Muscle layer of colon (tissue), 2 donors: ENCODE measurements around the gene CLCN3.
"Not testable (repeated sequence)": the region's sequence is repeated elsewhere in the genome, so short reads cannot be mapped to it uniquely, and the experiment has no call there.

Experiments
- H3K27ac ChIP-seq: one replicate; pipeline ENCODE4 v1.7.0; 2013; ENCODE audit warnings: low read depth, mild to moderate bottlenecking, low read length, moderate library complexity
- H3K27me3 ChIP-seq, 2 donors: one replicate each; pipeline ENCODE4 v1.7.0; 2013; ENCODE audit warnings: low read length in 2 of 2, mild to moderate bottlenecking in 2 of 2; ENCODE audit not compliant: insufficient read depth in 2 of 2, control insufficient read depth in 1 of 2
- H3K36me3 ChIP-seq: one replicate; pipeline ENCODE4 v1.7.0; 2013; ENCODE audit warnings: mild to moderate bottlenecking, low read length; ENCODE audit not compliant: insufficient read depth
- H3K4me1 ChIP-seq: one replicate; pipeline ENCODE4 v1.7.0; 2013; ENCODE audit warnings: mild to moderate bottlenecking, low read length; ENCODE audit not compliant: insufficient read depth
- H3K4me3 ChIP-seq, 2 donors: one replicate each; pipeline ENCODE4 v1.7.0; 2013; ENCODE audit warnings: low read length in 2 of 2, low read depth in 1 of 2, mild to moderate bottlenecking in 1 of 2, moderate library complexity in 1 of 2
- H3K9ac ChIP-seq: one replicate; pipeline ENCODE4 v1.7.0; 2013; ENCODE audit warnings: low read length
- H3K9me3 ChIP-seq: one replicate; pipeline ENCODE4 v1.7.0; 2013; ENCODE audit warnings: mild to moderate bottlenecking, low read length
- donor health status: abdominal sarcoma.
- donor health status: Adenocarcinoma of cecum.

The CLCN3 gene

DNA sequence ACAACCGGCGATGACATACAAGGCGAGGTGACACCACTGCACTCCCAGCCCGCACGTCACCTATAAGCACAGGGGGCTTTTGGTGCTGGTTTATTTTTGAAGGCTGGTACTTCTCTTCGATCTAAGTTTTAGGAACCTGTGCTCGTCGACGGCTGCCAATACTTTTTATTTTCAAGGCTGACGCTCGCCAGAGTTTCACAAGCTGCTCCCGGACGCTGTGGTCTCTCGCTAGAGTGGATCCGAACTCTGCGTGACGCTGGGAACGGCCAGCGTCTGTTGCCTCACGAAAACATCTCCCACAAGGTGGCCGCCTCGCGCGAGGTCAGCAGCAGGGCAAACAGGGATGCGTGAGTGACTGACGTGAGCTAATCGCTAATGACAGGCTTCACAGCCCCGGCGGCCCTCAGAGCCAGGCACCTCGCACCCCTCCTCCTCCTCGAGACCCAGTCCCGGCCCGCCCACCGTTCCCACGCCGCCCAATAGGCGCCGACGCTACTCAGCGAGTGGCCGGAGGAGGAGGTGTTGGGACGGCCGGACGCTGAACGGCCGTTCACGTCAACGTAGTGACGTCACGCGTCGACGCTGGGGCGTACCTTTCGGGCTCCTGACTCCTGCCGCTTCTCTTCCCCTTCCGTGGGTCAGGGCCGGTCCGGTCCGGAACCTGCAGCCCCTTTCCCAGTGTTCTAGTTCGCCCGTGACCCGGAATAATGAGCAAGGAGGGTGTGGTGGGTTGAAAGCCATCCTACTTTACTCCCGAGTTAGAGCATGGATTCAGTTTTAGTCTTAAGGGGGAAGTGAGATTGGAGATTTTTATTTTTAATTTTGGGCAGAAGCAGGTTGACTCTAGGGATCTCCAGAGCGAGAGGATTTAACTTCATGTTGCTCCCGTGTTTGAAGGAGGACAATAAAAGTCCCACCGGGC, at the start of gene CLCN3:
Gene CLCN3 (plus strand): TSS at position 621 of the 922 bp plus-strand sequence. CDS start 15,351 bp downstream, outside the sequence.
- peak within 1 kb of the TSS; percentile 86 to 98 for H3K4me3 ChIP-seq
- H3K4me1 ChIP-seq: peaks cover 6% of the 10 kb centered on the region
- H3K36me3 ChIP-seq: no peaks in the 10 kb centered on the region
- H3K27ac ChIP-seq: peak within 1 kb of the TSS; percentile 93
- H3K9me3 ChIP-seq: no peaks in the 10 kb centered on the region
- no peaks in the 10 kb centered on the region for H3K27me3 ChIP-seq
- peak within 1 kb of the TSS; percentile 87 for H3K9ac ChIP-seq

DNA sequence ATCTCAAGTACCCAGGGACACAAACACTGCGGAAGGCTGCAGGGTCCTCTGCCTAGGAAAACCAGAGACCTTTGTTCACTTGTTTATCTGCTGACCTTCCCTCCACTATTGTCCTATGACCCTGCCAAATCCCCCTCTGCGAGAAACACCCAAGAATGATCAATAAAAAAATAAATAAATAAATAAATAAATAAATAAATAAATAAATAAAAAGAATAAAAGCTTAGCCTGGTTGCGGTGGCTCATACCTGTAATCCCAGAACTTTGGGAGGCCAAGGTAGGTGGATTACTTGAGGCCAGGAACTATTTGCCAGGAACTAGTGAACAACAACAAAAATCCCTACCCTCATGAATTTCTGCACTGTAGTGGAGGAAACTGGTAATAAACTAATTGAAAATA, 49.4 kb upstream of the CLCN3 start:
- H3K36me3 ChIP-seq, H3K9ac ChIP-seq, H3K4me1 ChIP-seq, H3K4me3 ChIP-seq, H3K9me3 ChIP-seq, H3K27me3 ChIP-seq, H3K27ac ChIP-seq: not testable (repeated sequence)

DNA sequence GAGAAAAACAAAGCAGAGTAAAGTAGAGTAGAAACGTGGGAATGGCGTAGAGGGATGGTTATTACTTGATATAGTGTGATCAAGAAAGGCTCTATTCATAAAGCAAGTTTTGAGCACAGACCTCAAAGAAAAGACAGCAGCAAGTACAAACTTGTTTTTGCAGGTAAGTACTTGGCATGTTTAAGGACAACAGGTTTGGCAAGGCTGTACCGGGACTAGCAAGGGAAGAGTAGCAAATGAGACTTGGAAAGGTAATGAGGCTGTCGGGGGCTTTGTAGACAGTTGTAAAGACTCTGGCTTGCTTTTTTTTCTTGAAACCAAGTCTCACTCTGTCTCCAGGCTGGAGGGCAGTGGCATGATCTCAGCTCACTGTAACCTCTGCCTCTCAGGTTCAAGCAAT, 48.9 kb upstream of the CLCN3 start:
- Histone ChIP-seq H3K36me3 (peaks cover 5% of the 10 kb centered on the region), H3K4me3 (no peak overlapping the region), H3K27ac (no peak overlapping the region), H3K27me3 (no peaks in the 10 kb centered on the region), H3K9ac (no peak overlapping the region), H3K4me1 (no peaks in the 10 kb centered on the region), H3K9me3 (no peaks in the 10 kb centered on the region)

GRCh38 chr4:169573889-169574288, 46.5 kb upstream of the CLCN3 start:
- no peaks in the 10 kb centered on the region for H3K27me3 ChIP-seq
- H3K9me3 ChIP-seq: no peaks in the 10 kb centered on the region
- H3K36me3 ChIP-seq: peaks cover 5% of the 10 kb centered on the region
- no peak overlapping the region for H3K4me3 ChIP-seq
- no peaks in the 10 kb centered on the region for H3K4me1 ChIP-seq
- H3K9ac ChIP-seq: no peak overlapping the region
- H3K27ac ChIP-seq: no peak overlapping the region

DNA sequence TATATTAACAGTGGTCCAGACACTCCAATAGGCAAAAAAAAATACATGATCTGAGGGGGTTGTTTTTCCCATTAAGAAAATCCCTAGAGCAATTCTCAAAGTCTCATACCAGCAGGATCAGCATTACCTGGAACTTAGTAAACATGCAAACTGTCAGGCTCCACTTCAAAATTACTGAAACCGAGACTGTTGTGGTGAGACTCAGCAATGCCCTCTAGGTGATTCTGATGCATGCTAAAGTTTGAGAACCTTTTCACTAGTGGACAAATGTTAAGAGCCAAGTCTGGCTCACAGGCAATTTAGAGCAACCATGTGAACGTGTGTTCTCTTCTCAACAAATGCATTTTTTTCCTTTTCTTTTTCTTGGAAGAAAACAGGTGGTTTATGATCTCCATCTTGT, 38.2 kb upstream of the CLCN3 start:
- Histone ChIP-seq H3K4me1 (no peaks in the 10 kb centered on the region), H3K36me3 (peaks cover 6% of the 10 kb centered on the region), H3K4me3 (no peak overlapping the region), H3K27ac (no peak overlapping the region), H3K27me3 (no peaks in the 10 kb centered on the region), H3K9ac (no peak overlapping the region), H3K9me3 (no peaks in the 10 kb centered on the region)

- Histone ChIP-seq H3K9ac (no peak overlapping the region), H3K9me3 (no peaks in the 10 kb centered on the region), H3K4me3 (no peak overlapping the region), H3K36me3 (peaks cover 6% of the 10 kb centered on the region), H3K27ac (no peak overlapping the region), H3K4me1 (no peaks in the 10 kb centered on the region), H3K27me3 (no peaks in the 10 kb centered on the region)
Measured at GRCh38 chr4:169582706-169583105, 37.7 kb upstream of the CLCN3 start.

DNA sequence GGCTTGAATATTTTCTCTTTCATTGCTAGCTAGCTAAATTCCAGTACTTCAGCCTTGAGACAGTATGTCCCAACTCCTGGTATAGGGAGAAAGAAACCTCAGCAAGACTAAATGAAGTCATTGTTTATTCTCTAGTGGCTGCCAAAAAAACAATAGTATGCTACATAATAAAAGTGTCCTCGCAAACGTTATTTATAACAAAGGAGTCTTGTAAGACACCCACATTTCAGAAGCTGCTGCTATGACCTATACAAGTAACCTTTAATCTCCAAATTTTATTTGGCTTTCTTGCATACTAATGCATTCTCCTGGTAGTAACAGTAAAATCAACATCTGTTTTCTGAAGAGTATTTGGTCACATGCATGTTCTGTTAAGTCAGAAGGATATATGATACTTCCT, 36.8 kb upstream of the CLCN3 start:
- H3K27me3 ChIP-seq: no peaks in the 10 kb centered on the region
- H3K4me3 ChIP-seq: no peak overlapping the region
- no peaks in the 10 kb centered on the region for H3K9me3 ChIP-seq
- no peak overlapping the region for H3K27ac ChIP-seq
- no peaks in the 10 kb centered on the region for H3K4me1 ChIP-seq
- H3K36me3 ChIP-seq: peaks cover 6% of the 10 kb centered on the region
- H3K9ac ChIP-seq: no peak overlapping the region

- Histone ChIP-seq H3K27ac (no peak overlapping the region), H3K4me3 (no peak overlapping the region), H3K27me3 (no peaks in the 10 kb centered on the region), H3K9ac (no peak overlapping the region), H3K9me3 (no peaks in the 10 kb centered on the region), H3K36me3 (no peaks in the 10 kb centered on the region), H3K4me1 (no peaks in the 10 kb centered on the region)
Measured at GRCh38 chr4:169593050-169593560, 27.3 kb upstream of the CLCN3 start.

- no peaks in the 10 kb centered on the region for H3K9me3 ChIP-seq
- no peaks in the 10 kb centered on the region for H3K36me3 ChIP-seq
- no peaks in the 10 kb centered on the region for H3K4me1 ChIP-seq
- H3K27ac ChIP-seq: no peak overlapping the region
- H3K4me3 ChIP-seq: no peak overlapping the region
- H3K27me3 ChIP-seq: no peaks in the 10 kb centered on the region
- H3K9ac ChIP-seq: no peak overlapping the region
Measured at GRCh38 chr4:169594560-169595195, 25.7 kb upstream of the CLCN3 start.

DNA sequence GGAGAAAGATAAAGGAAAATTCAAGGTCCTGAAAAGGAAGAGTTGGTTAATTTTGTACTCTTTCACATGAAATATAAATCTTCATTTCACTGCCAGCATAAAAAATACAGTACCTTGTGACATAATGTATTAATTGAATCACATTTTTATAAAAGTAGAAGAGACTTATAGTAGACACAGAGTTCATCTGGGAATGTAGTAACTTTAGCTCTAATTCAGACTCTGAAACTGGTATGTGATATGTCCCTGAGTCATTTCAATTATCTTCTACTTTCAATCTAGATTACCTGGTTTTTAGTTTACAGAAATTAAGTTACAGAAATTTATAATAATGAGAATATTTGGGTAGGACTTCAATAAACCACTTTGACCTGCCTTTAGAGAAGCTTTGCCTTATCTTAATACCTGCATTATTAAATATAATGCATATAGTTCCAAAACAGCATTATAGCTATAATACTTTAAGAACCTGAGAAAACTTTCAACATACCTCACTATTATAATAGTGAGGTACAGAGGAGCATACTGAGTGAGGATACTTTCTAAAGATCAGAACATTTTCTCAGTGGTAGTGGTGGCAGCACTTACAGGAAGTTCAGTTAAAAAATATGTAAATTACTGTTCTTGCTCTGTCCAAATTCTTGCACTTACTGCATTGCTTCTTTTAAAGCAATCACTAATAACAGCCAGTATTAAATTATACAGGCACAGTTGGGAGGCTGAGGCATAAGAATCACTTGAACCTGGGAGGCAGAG, 19.2 kb upstream of the CLCN3 start:
- peaks cover 8% of the 10 kb centered on the region for H3K36me3 ChIP-seq
- H3K27ac ChIP-seq: no peak overlapping the region
- H3K4me1 ChIP-seq: no peaks in the 10 kb centered on the region
- H3K4me3 ChIP-seq: no peak overlapping the region
- no peak overlapping the region for H3K9ac ChIP-seq
- no peaks in the 10 kb centered on the region for H3K9me3 ChIP-seq
- H3K27me3 ChIP-seq: no peaks in the 10 kb centered on the region

GRCh38 chr4:169603312-169603711, 17.1 kb upstream of the CLCN3 start:
- Histone ChIP-seq H3K4me1 (no peaks in the 10 kb centered on the region), H3K27me3 (no peaks in the 10 kb centered on the region), H3K9me3 (no peaks in the 10 kb centered on the region), H3K36me3 (peaks cover 8% of the 10 kb centered on the region), H3K27ac (no peak overlapping the region), H3K4me3 (no peak overlapping the region), H3K9ac (no peak overlapping the region)
